OCI-LY1 (cell line): Measurements from ENCODE around the gene OAS3.

Source experiments
- CTCF ChIP-seq: fragments of 200-600 bp; sonication (generic), shearing (Covaris generic); IDR thresholded peaks from 2 replicates; pipeline ENCODE4 v1.5.1; 2017; ENCODE audit warnings: mild to moderate bottlenecking, antibody characterized with exemption, low read length, moderate library complexity, mixed read lengths
- EZH2 ChIP-seq: fragments of 200-600 bp; sonication (generic), shearing (Covaris generic); IDR thresholded peaks from 2 replicates; pipeline ENCODE4 v1.8.0; 2017; ENCODE audit warnings: borderline replicate concordance, mixed run types, mild to moderate bottlenecking, antibody characterized with exemption, low read length, moderate library complexity, mixed read lengths

GRCh38 chr12:112945515-112945914 lies 7.2 kb downstream of the OAS3 start:
- TF ChIP-seq EZH2 (no peak), CTCF (no peak)
